Measurements from ENCODE around the gene ERICH4. TPM values are rescaled to one million over a fixed set of nuclear protein-coding genes. Genes with fewer than 3 reads are reported as not detected.

The ERICH4 gene
- total and polyA plus RNA-seq, 2 of the 8 experiments (the other 6 are each of a cell fraction or from before 2014, with no cell fraction given), result not detected

DNA sequence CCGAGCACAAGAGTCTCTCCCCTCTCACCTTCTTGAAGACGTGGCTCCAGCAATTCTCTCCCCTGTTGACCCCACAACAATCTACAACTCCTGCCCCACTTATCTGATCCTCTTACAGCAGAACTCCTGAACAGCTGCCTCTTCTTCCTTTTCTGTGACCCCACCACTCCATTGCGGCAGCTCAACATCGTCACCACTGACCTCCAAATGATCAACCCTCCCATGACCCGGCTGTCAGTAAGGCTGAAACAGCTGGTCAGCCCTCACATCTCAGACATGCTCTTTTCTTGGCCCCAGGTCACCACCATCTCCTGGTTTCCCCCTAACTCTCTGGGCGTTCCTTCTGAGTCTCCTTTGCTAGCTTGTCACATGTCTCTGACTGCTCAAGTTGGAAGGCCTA lies 47.6 kb upstream of the ERICH4 start:
- no peak overlapping the region for H4K8ac ChIP-seq (ENCODE audit: extremely low read depth, insufficient read depth, low read length)
- DNase-seq (ENCODE audit: low read depth in 1 of 2, low spot score in 2 of 2) (no peak), FAIRE-seq (no peak)
- no peak overlapping the region for H4K91ac ChIP-seq (replicated peaks; ENCODE audit: insufficient read length, low read length)
- ChIA-PET POLR2A (ENCODE audit: partially characterized antibody) (interaction anchor here (0.7 to 2.5 kb wide), 4 partner anchors 9 to 44 kb away, joined by 3 to 9 read pairs (median 3); partner anchors contain the start of gene DMAC2), CTCF (ENCODE audit: partially characterized antibody) (interaction anchor here (1.4 to 2.2 kb wide), 3 partner anchors 14 to 73 kb away, joined by 3 to 4 read pairs (median 3); no protein-coding TSS in a partner anchor)
- H3K79me1 ChIP-seq (ENCODE audit: low read depth, low read length), result peaks cover 10% of the 10 kb centered on the region; the same call in 1 of the 2 replicates
- H3K23me2 ChIP-seq (ENCODE audit: low read depth, low read length), result peaks cover 4% of the 10 kb centered on the region
- WGBS, 2 experiments (ENCODE audit: extremely low coverage in 1 of 2, insufficient coverage in 1 of 2, insufficient read length in 1 of 2, insufficient replicate concordance in 2 of 2, low coverage in 1 of 2, low lambda C conversion rate in 2 of 2, missing lambda C conversion rate in 1 of 2), result 77% methylated on average over 6 of the region's 6 CpGs; no CpG with 5 or more reads in 1 of the 2 experiments
- no peak overlapping the region for H3K4me3 ChIP-seq (ENCODE audit: extremely low read depth in 1 of 4, insufficient read depth in 2 of 4, low read depth in 3 of 4, low read length in 4 of 4)
- H3K14ac ChIP-seq (ENCODE audit: insufficient read length), result no peak overlapping the region
- H3K79me2 ChIP-seq (ENCODE audit: control insufficient read depth in 1 of 2, insufficient read depth in 2 of 2, low read length in 2 of 2), result peaks cover 0 to 33% of the 10 kb centered on the region in 2 experiments; a peak in 2 of 4 replicates
- no peak overlapping the region for H3K9ac ChIP-seq (replicated peaks in 1 of 4; ENCODE audit: extremely low read depth in 1 of 4, low read depth in 3 of 4, low read length in 3 of 4)
- no peak overlapping the region for H2AFZ ChIP-seq (ENCODE audit: low read length)
- no peak overlapping the region for H2BK5ac ChIP-seq (ENCODE audit: low read depth, low read length)
- no peak overlapping the region; a peak in 1 of 4 replicates for H3K4me2 ChIP-seq (ENCODE audit: insufficient read depth in 1 of 2, low read depth in 2 of 2, low read length in 2 of 2)
- no peak overlapping the region for H3K23ac ChIP-seq (ENCODE audit: insufficient read length)
- no peak overlapping the region for H3K56ac ChIP-seq (replicated peaks; ENCODE audit: insufficient read length, low read depth, low read length)
- H3K9me3 ChIP-seq (ENCODE audit: insufficient read depth in 2 of 2, low read depth in 1 of 2, low read length in 1 of 2), result no peaks in the 10 kb centered on the region
- no peak overlapping the region for H4K5ac ChIP-seq (ENCODE audit: insufficient read length, low read depth, low read length)
- no peak overlapping the region for H2BK15ac ChIP-seq (ENCODE audit: low read length)
- peaks cover 4 to 16% (median 11%) of the 10 kb centered on the region in 4 experiments; a peak in 6 of 8 replicates for H3K36me3 ChIP-seq (ENCODE audit: control insufficient read depth in 2 of 4, insufficient read depth in 4 of 4, low read length in 3 of 4)
- no peak overlapping the region for H2BK20ac ChIP-seq (ENCODE audit: low read length)
- no peak for TF ChIP-seq BRCA1 (IDR thresholded peaks at IDR 0.05; ENCODE audit: low read depth, low read length)
- no peak for TF ChIP-seq JUND (IDR thresholded peaks at IDR 0.05; ENCODE audit: low read length)
- no peak for TF ChIP-seq ASH2L (IDR thresholded peaks at IDR 0.05; ENCODE audit: low read length)
- no peak for TF ChIP-seq SIX5 (IDR thresholded peaks at IDR 0.05; ENCODE audit: low read depth, low read length)
- TF ChIP-seq SAP30 (IDR thresholded peaks at IDR 0.05; ENCODE audit: insufficient read depth, insufficient replicate concordance, low read length), result no peak
- TF ChIP-seq POLR2A (IDR thresholded peaks at IDR 0.05; ENCODE audit: control extremely low read depth in 1 of 2, low read depth in 2 of 2, low read length in 2 of 2), result no peak
- no peak for TF ChIP-seq KDM5A (IDR thresholded peaks at IDR 0.05; ENCODE audit: low read length)
- TF ChIP-seq TAF1 (IDR thresholded peaks at IDR 0.05; ENCODE audit: low read depth, low read length), result no peak
- TF ChIP-seq TCF12 (IDR thresholded peaks at IDR 0.05; ENCODE audit: low read depth, low read length), result no peak
- no peak for TF ChIP-seq POU5F1 (IDR thresholded peaks at IDR 0.05; ENCODE audit: low read depth, low read length)
- no peak for TF ChIP-seq CREB1 (IDR thresholded peaks at IDR 0.05)
- no peak for TF ChIP-seq CTBP2 (IDR thresholded peaks at IDR 0.05; ENCODE audit: borderline replicate concordance, insufficient read depth, insufficient read length, low read length)
- no peak for TF ChIP-seq HDAC6 (IDR thresholded peaks at IDR 0.05; ENCODE audit: low read depth, low read length)
- TF ChIP-seq JUN (IDR thresholded peaks at IDR 0.05; ENCODE audit: low read depth, low read length), result no peak
- H3K18ac ChIP-seq (ENCODE audit: extremely low read depth, low read length), result no peak overlapping the region
- H2BK120ac ChIP-seq (replicated peaks; ENCODE audit: low read depth, low read length), result no peak overlapping the region
- no peak overlapping the region for H2AK5ac ChIP-seq (ENCODE audit: low read depth, low read length)
- H3K27me3 ChIP-seq (replicated peaks in 1 of 4; ENCODE audit: control insufficient read depth in 3 of 4, extremely low read depth in 1 of 4, insufficient read depth in 3 of 4, low read length in 3 of 4), result no peaks in the 10 kb centered on the region
- H2BK12ac ChIP-seq (ENCODE audit: low read depth, low read length), result no peak overlapping the region
- H3K4me1 ChIP-seq (replicated peaks in 1 of 4; ENCODE audit: control insufficient read depth in 3 of 4, insufficient read depth in 4 of 4, low read length in 3 of 4), result peaks cover 0 to 5% (median 0%) of the 10 kb centered on the region in 4 experiments; a peak in 5 of 7 replicates
- peaks cover 0 to 2% of the 10 kb centered on the region in 2 experiments for H4K20me1 ChIP-seq (replicated peaks in 1 of 2; ENCODE audit: control insufficient read depth in 1 of 2, insufficient read depth in 2 of 2, low read length in 2 of 2)
- H3K4ac ChIP-seq (replicated peaks; ENCODE audit: insufficient read length, low read depth, low read length), result no peak overlapping the region
- no peak overlapping the region for H3K27ac ChIP-seq (ENCODE audit: low read depth, low read length)
